K562 (cell line): ENCODE results near the gene TBC1D5.
"Not testable (repeated sequence)": the region's sequence is repeated elsewhere in the genome, so short reads cannot be mapped to it uniquely, and the experiment has no call there.

ENCODE experiments used
- CC2D1A ChIP-seq: fragments of 450-650 bp; IDR thresholded peaks from 2 replicates; pipeline ENCODE4 v1.6.1; 2017; ENCODE audit warnings: mild to moderate bottlenecking
- ELF4 ChIP-seq: fragments of 450-650 bp; formaldehyde crosslinking; IDR thresholded peaks from 2 replicates; pipeline ENCODE4 v1.4.0; 2022; ENCODE audit warnings: missing genetic modification characterization
- MXI1 ChIP-seq: IDR thresholded peaks from 2 replicates; pipeline ENCODE4 v1.6.1; 2011; ENCODE audit warnings: low read depth, mild to moderate bottlenecking, improper control_type of control experiment, low read length
- PHF20 ChIP-seq: fragments of 450-650 bp; IDR thresholded peaks from 2 replicates; pipeline ENCODE4 v1.6.1; 2018; ENCODE audit not compliant: partially characterized antibody
- POLR2A ChIP-seq: fragments of 450-650 bp; conservative IDR thresholded peaks from 2 replicates; pipeline ENCODE4 v1.6.1; 2016
- RAD21 ChIP-seq, 2 experiments: fragments of 250-450 bp in 1 of 2; fragments of 450-650 bp in 1 of 2; sonication (Bioruptor Pico) in 1 of 2; formaldehyde crosslinking in 1 of 2; IDR thresholded peaks in 1 of 2; conservative IDR thresholded peaks in 1 of 2; 2 replicates each; pipeline versions ENCODE4 v1.4.0 to v1.8.0; 2020 to 2022; ENCODE audit warnings: mild to moderate bottlenecking in 2 of 2, moderate library complexity in 1 of 2
- SETDB1 ChIP-seq: IDR thresholded peaks from one replicate; pipeline ENCODE4 v1.6.1; 2012; ENCODE audit warnings: low read length, control low read depth, inconsistent platforms
- YY1 ChIP-seq, 3 experiments: IDR thresholded peaks; 2 replicates each; pipeline ENCODE4 v1.6.1; 2011; ENCODE audit warnings: low read length in 2 of 3, mild to moderate bottlenecking in 2 of 3, moderate library complexity in 2 of 3, borderline replicate concordance in 1 of 3, control low read depth in 1 of 3, low read depth in 1 of 3; ENCODE audit not compliant: insufficient read depth in 3 of 3, insufficient replicate concordance in 2 of 3, control insufficient read depth in 1 of 3, insufficient read length in 1 of 3; ENCODE audit errors: extremely low read depth in 1 of 3
- TF ChIP-seq, protein P1 (sequence below), 2 experiments: fragments of 450-650 bp; formaldehyde crosslinking in 1 of 2; IDR thresholded peaks; 2 replicates each; pipeline versions ENCODE4 v1.4.0 to v1.6.1; 2014 to 2020; ENCODE audit warnings: mild to moderate bottlenecking in 2 of 2, borderline replicate concordance in 1 of 2, low read depth in 1 of 2
- TF ChIP-seq, protein P2 (sequence below): sonication (generic); formaldehyde crosslinking; IDR thresholded peaks from 2 replicates; pipeline ENCODE4 v1.8.0; 2022; ENCODE audit warnings: missing genetic modification reagents, mild to moderate bottlenecking, borderline replicate concordance
- TF ChIP-seq, protein P3 (sequence below): sonication (generic); formaldehyde crosslinking; IDR thresholded peaks from 2 replicates; pipeline ENCODE4 v1.8.0; 2022; ENCODE audit warnings: mild to moderate bottlenecking, low read depth, missing genetic modification reagents

DNA sequence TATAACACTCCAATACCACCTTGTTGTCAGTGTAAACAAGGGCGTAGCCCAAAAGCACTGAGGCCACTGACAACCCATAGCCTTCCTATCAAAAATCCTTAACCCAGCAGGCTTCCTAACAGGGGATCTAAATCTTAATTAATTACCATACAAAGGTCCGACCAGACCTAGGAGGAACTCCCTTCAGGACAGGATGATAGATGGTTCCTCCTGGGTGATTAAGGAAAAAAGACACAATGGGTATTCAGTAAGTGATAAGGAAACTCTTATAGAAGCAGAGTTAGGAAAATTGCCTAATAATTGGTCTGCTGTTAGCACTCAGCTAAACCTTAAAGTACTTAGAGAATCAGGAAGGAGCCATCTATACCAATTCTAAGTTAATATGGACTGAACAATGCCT is 37.9 kb upstream of the TBC1D5 start:
- TF ChIP-seq, protein P1, sequence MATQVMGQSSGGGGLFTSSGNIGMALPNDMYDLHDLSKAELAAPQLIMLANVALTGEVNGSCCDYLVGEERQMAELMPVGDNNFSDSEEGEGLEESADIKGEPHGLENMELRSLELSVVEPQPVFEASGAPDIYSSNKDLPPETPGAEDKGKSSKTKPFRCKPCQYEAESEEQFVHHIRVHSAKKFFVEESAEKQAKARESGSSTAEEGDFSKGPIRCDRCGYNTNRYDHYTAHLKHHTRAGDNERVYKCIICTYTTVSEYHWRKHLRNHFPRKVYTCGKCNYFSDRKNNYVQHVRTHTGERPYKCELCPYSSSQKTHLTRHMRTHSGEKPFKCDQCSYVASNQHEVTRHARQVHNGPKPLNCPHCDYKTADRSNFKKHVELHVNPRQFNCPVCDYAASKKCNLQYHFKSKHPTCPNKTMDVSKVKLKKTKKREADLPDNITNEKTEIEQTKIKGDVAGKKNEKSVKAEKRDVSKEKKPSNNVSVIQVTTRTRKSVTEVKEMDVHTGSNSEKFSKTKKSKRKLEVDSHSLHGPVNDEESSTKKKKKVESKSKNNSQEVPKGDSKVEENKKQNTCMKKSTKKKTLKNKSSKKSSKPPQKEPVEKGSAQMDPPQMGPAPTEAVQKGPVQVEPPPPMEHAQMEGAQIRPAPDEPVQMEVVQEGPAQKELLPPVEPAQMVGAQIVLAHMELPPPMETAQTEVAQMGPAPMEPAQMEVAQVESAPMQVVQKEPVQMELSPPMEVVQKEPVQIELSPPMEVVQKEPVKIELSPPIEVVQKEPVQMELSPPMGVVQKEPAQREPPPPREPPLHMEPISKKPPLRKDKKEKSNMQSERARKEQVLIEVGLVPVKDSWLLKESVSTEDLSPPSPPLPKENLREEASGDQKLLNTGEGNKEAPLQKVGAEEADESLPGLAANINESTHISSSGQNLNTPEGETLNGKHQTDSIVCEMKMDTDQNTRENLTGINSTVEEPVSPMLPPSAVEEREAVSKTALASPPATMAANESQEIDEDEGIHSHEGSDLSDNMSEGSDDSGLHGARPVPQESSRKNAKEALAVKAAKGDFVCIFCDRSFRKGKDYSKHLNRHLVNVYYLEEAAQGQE (IDR thresholded peaks at IDR 0.05; ENCODE audit: borderline replicate concordance): not testable (repeated sequence)
- TF ChIP-seq, protein P1 (CRISPR knock-in tag; IDR thresholded peaks at IDR 0.05; ENCODE audit: low read depth): not testable (repeated sequence)
- not testable (repeated sequence) for TF ChIP-seq RAD21 (CRISPR knock-in tag; conservative IDR thresholded peaks at IDR 0.05 in 1 of 2, IDR thresholded peaks at IDR 0.05 in 1 of 2); CC2D1A; MXI1; PHF20; POLR2A; SETDB1; YY1 (IDR thresholded peaks at IDR 0.05; ENCODE audit: borderline replicate concordance in 1 of 3, control insufficient read depth in 1 of 3, extremely low read depth in 1 of 3, insufficient read depth in 3 of 3, insufficient read length in 1 of 3, insufficient replicate concordance in 2 of 3, low read depth in 1 of 3, low read length in 2 of 3); ELF4
- TF ChIP-seq, protein P2, sequence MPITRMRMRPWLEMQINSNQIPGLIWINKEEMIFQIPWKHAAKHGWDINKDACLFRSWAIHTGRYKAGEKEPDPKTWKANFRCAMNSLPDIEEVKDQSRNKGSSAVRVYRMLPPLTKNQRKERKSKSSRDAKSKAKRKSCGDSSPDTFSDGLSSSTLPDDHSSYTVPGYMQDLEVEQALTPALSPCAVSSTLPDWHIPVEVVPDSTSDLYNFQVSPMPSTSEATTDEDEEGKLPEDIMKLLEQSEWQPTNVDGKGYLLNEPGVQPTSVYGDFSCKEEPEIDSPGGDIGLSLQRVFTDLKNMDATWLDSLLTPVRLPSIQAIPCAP (CRISPR knock-in tag): not testable (repeated sequence)
- TF ChIP-seq, protein P3, sequence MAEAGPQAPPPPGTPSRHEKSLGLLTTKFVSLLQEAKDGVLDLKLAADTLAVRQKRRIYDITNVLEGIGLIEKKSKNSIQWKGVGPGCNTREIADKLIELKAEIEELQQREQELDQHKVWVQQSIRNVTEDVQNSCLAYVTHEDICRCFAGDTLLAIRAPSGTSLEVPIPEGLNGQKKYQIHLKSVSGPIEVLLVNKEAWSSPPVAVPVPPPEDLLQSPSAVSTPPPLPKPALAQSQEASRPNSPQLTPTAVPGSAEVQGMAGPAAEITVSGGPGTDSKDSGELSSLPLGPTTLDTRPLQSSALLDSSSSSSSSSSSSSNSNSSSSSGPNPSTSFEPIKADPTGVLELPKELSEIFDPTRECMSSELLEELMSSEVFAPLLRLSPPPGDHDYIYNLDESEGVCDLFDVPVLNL (CRISPR knock-in tag): not testable (repeated sequence)
